Measurements from ENCODE around the gene C12orf43. TPM values are rescaled to one million over a fixed set of nuclear protein-coding genes. Genes with fewer than 3 reads are reported as not detected.
A peak's percentile ranks its signal among the peaks of the same experiment; 100 is the strongest.

The C12orf43 gene
- total RNA-seq, 1 experiment from 2014 or later = 20.7 TPM

DNA sequence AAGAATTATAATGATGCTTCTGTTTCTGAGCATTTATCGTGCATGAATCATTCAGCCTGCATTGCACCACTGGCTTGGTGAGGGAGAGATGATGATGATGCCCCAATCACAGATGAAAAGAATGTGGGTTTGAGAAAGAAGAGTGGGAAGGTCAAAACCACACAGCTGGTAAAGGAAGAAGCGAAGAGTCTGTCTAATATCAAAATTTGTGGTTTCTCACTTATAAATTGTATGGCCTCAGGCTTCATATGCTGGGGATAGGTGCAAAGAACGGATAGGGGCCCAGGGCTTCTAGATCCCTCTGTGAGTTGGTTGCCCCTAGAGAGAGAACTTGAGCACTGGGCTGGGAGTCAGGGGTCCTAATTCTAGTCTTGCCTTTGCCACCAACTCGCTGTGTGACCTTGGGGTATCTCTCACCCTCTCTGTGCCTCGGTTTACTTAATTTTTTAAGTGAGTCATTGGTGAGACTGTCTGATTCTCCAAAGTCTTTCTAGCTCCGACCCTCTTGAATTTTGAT, 20.6 kb upstream of the C12orf43 start:
- Histone ChIP-seq H3K4me3 (no peak overlapping the region), H3K9me3 (no peaks in the 10 kb centered on the region), H3K36me3 (no peaks in the 10 kb centered on the region), H3K27me3 (no peaks in the 10 kb centered on the region)
- peak; percentile 50 for DNase-seq

DNA sequence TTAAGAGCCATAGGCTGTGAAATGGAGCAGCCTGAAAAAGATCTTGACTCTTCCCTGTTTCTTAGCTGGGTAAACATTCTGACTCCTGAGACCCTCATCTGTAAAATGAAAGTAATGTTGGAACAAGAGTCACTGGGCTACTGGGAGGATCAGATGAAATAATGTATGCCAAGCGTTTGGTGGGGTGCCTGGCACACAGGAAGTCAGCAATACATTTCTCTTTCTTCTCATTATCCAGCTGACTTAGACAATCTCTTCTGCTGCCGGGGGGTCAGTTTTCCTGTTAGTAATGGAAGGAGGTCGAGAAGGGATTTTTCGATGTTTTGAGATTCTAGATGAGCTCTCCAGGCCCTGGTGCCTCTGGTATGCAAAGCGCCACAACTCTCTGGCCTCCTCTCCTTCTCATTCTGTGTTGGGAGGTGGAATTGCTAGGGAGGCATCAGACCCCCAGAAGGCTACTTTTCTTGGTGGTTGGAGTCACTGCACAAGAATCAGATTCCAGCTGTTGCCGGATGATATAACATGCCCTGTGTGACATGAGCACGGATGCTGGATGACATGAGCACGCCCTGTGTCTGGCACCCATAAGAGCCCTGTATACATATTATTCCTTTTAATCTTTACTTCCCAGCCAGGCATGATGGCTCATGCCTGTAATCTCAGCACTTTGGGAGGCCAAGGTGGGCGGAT, 18.5 kb upstream of the C12orf43 start:
- Histone ChIP-seq H3K27me3 (no peaks in the 10 kb centered on the region), H3K9me3 (no peaks in the 10 kb centered on the region), H3K36me3 (no peaks in the 10 kb centered on the region), H3K4me3 (no peak overlapping the region)
- DNase-seq = peak; percentile 30

DNA sequence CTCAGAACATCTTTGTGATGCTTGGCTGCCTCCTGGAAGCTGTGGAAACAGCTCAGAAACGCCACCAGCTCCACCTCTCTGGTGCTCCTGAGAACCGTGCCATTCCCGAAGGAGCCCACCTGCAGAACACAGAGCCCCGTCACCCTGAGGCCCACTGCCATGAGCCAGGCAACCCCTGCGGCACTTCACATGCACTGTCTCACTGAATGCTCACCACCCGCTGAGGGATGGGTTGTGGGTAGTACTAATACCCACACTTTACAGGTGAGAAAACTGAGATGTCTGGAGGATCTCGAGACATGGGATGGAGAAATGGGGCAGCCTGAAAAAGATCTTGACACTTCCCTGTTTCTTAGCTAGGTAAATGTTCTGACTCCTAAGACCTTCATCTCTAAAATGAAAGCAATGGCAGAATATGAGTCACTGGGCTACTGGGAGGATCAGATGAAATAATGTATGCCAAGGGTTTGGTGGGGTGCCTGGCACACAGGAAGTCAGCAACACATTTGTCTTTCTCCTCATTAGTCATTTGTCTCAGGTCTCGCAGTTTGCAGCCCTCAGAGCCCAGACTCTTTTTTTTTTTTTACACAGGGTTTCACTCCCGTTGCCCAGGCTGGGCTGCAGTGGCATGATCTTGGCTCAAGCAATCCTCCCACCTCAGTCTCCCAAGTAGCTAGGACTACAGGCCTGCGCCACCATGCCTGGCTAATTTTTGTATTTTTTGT, 17.5 kb upstream of the C12orf43 start:
- Histone ChIP-seq H3K9me3 (no peaks in the 10 kb centered on the region), H3K27me3 (no peaks in the 10 kb centered on the region), H3K36me3 (no peaks in the 10 kb centered on the region), H3K4me3 (no peak overlapping the region)
- DNase-seq = peak; percentile 88

DNA sequence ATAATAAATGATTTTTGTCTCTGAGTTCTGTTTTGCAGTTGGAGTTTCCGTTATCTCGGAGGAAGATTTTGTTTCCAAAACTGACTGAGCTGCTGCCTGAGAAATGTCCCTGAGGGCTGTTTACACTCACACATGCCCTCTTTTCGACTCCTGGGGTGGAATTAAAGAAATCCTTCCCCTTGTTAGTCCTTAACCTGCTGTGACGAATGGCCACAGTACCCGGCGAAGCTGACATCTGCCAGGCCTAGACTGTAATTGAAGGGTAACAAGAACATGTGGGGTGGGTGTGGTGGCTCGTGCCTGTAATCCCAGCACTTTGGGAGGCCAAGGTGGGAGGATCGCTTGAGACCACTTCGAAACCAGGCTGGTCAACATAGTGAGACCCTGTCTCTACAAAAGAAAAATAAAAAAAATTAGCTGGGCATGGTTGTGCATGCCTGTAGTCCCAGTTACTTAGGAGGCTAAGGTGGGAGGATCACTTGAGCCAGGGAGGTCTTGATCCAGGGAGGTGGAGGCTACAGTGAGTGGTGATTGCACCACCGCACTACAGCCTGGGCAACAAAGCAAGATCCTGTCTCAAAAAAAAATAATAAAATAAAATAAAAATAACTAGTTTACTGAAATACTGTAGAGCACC, 14.4 kb upstream of the C12orf43 start:
- Histone ChIP-seq H3K36me3 (no peaks in the 10 kb centered on the region), H3K9me3 (no peaks in the 10 kb centered on the region), H3K27me3 (no peaks in the 10 kb centered on the region), H3K4me3 (no peak overlapping the region)
- no peak for DNase-seq

DNA sequence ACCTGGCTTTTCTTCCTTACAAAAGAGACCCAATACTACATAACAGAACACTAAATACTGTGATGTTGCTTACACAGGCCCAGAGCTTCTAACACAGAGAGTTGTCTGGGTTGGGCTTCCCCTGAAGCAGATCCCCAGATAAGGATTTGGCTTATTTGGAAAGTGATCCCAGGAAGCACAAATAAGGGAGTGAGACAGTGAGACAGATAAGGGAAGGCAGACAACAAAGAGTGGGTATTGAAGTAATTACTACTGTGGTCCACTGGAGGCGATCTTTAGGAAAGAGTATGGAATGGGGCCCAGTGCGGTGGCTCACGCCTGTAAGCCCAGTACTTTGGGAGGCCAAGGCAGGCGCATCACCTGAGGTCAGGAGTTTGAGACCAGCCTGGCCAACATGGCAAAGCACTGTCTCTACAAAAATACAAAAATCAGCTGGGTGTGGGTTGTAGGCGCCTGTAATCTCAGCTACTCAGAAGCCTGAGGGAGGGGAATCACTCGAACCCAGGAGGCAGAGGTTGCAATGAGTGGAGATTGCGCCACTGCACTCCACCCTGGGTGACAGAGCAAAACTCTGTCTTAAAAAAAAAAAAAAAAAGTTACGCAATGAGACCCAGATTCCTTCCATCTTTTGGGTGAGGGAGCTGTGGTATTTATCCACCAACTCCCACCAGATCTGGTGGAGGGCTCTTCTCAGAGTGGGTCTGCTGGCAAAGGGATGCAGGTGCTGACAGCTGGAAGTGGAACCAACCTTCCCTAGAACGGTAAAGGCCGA, 10.2 kb upstream of the C12orf43 start:
- Histone ChIP-seq H3K4me3 (no peak overlapping the region), H3K27me3 (no peaks in the 10 kb centered on the region), H3K9me3 (no peaks in the 10 kb centered on the region), H3K36me3 (no peaks in the 10 kb centered on the region)
- DNase-seq = no peak

DNA sequence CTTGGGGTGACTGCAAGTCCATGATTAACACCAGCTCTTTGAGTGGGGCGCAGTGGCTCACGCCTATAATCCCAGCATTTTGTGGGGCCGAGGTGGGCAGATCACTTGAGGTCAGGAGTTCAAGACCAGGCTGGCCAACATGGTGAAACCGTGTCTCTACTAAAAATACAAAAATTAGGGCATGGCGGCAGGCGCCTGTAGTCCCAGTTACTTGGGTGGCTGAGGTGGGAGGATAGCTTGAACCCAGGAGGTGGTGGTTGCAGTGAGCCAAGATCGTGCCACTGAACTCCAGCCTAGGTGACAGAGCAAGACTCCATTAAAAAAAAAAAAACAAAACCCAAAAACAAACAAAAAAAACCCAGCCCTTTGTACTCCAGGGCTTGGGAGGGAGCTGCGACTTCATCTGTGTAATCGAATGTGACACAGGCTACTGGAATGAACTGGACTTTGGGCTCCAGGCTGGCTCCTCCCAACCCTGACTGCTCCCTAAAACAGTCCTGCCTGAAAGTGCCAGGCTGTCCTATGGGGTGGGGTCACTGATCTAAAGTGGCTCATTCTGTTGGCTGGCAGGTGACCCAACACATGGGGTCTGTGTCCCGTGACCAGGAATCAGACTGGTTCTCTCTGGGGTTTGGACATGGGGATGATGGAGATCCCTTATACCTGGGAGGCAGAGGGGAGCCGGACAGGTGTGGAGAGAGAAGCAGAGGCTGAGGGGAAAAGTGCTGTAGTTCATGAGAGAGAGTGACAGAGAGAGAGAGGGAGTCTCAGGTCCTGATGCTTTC, 9.3 kb upstream of the C12orf43 start:
- Histone ChIP-seq H3K9me3 (no peaks in the 10 kb centered on the region), H3K36me3 (no peaks in the 10 kb centered on the region), H3K4me3 (no peak overlapping the region), H3K27me3 (no peaks in the 10 kb centered on the region)
- DNase-seq = no peak

DNA sequence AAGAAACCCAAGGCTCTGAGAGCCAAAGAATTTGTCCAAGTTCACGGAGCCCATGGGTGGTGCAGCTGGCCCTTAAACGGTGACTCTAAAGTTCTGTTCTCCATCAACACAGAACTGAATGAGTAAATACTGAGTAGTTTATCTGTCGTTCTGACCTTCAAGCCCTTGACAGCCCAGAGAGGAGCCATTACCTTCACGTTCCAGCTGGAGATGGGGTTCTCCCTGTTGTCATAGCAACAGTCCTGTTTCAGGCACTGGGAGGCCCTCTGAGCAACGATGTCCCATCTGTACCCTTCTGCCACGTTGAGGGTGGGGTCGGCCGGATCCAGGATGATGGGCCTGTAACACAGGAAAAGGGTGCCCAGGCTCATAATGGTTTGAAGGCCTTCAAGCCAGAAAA, 7.5 kb upstream of the C12orf43 start:
- Histone ChIP-seq H3K4me3 (no peak overlapping the region), H3K36me3 (no peaks in the 10 kb centered on the region), H3K9me3 (no peaks in the 10 kb centered on the region), H3K27me3 (no peaks in the 10 kb centered on the region)
- no peak for DNase-seq

DNA sequence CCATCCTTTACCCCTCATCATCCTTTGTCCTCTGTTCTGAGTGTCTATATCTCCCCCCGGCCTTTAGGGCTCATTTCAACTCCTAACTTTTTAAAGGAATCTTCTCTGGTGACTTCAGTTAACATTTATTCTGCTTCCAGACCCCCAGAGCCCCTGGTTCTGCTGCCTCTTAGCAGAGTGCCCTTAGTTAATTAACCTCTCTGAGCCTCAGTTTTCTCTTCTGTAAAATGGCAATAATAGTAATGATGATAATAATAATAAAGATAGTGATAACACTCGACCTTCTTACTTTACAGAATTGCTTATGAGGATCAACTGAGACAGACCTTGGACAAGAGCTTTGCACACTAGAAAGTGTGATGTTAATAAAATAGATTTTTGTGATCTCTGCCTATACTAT, 6.4 kb upstream of the C12orf43 start:
- H3K27me3 ChIP-seq = no peaks in the 10 kb centered on the region
- H3K4me3 ChIP-seq = no peak overlapping the region
- DNase-seq = no peak
- H3K9me3 ChIP-seq = no peaks in the 10 kb centered on the region
- no peaks in the 10 kb centered on the region for H3K36me3 ChIP-seq

DNA sequence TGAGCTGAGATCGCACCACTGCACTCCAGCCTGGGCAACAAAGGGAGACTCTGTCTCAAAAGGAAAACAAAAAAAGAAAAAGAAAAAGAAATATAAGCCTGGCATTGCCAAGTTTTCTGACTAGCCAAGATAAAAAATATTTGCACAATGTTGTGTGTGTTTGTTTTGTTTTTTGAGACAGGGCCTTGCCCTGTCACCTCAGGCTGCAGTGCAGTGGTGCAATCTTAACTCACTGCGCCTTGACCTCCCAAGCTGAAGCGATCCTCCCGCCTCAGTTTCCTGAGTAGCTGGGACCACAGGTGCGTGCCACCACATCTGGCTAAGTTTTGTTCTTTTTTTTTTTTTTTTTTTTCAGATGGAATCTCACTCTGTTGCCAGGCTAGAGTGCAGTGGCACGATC, 5.5 kb upstream of the C12orf43 start:
- DNase-seq = no peak
- Histone ChIP-seq H3K36me3 (no peaks in the 10 kb centered on the region), H3K4me3 (no peak overlapping the region), H3K27me3 (no peaks in the 10 kb centered on the region), H3K9me3 (no peaks in the 10 kb centered on the region)

DNA sequence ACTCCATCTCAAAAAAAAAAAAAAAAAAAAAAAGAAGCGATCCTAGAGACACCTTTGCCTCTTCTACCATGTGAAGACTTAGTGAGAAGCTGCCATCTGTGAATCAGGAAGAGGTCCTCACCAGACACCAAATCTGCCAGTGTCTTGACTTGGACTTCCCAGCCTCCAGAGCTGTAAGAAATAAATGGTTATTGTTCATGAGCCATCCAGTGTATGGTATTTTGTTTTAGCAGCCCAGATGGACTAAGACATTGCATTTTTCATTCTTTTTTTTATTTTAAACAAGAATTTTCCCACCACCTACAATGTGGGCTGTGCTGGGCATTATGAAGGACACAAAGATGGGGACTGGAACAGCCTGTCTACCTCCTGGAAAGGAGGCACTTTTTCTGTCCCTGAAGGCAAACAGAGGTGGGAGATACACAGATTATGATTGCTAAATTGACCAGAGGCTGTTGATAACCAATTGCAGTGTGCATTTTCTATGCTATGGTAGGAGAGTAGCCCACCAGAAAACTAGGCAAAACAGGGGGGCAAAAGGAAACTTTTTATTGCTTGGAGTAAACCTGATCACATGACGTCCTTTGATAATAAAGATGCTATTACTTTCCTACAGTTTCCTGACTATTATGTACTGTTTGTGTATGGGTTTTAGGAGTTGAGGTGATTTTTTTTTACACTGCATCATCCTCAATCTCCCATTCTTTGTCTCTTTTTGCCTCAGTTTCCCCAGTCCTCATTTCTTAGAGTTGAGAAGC, 2.8 kb upstream of the C12orf43 start:
- Histone ChIP-seq H3K27me3 (no peaks in the 10 kb centered on the region), H3K4me3 (no peak overlapping the region), H3K36me3 (no peaks in the 10 kb centered on the region), H3K9me3 (no peaks in the 10 kb centered on the region)
- no peak for DNase-seq

DNA sequence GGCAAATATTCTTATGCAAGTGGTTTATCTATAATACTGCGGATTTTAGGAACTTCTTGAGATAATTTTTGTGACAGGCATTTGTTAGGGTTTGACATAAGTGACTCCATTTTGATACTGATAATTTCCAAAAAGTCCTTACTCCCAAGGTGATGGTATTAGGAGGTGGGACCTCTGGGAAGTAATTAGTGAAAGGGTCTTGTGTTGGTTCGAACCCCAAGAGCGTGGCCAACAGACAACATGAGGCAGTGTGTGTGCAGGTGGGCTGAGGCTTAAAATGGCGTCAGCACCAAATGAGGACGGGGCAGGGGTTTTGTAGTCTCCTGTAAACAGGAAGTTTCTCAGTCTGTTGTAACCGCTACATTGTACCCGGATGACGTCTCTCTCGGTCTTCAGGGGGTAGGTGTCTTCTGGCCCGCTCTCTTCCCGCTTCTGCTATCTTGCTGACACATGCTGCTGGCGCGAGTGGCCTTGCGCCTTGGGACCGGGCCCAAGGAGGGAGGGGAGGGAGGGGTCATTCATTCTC, 1.7 kb upstream of the C12orf43 start:
- DNase-seq = no peak
- no peak overlapping the region for H3K4me3 ChIP-seq
- no peaks in the 10 kb centered on the region for H3K9me3 ChIP-seq
- no peaks in the 10 kb centered on the region for H3K36me3 ChIP-seq
- H3K27me3 ChIP-seq = no peaks in the 10 kb centered on the region

DNA sequence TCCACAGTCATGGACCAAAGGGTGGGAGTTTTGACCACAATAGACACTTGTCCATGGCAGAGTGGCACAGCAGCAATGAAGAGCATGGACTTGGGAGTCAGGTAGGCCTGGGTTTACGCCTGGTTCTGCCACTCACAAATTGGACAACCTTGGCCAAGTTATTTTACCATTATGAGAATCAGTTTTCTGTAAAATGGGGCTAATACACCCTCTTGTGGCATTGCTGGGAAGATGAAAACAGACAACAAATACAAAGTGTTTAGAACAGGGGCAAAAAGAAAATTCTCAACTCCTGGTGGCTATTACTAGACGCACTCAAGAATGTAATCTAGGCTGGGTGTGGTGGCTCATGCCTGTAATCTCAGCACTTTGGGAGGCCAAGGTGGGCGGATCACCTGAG, 2.6 kb downstream of the C12orf43 start:
- H3K27me3 ChIP-seq = no peaks in the 10 kb centered on the region
- no peak overlapping the region for H3K4me3 ChIP-seq
- peaks cover 19% of the 10 kb centered on the region for H3K36me3 ChIP-seq
- H3K9me3 ChIP-seq = no peaks in the 10 kb centered on the region
- no peak for DNase-seq

DNA sequence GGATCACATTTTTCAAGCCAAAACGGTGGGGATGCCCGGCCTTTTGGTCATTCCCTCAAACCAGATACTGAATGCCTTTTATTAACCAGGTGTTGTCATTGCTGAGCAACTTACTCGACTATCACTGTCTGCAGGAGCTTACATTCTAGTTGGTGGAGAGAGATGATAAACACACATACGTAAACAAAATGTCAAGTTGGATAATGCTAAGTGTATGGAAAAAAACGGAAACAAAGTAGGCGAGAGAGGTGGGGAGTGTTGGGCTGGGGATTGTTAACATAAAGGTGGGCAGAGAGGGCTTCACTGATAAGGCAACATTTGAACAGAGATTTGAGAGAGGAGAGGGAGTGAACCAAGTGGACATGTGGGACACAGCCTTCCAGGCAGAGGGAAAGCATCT, 4.5 kb downstream of the C12orf43 start:
- Histone ChIP-seq H3K27me3 (no peaks in the 10 kb centered on the region), H3K9me3 (no peaks in the 10 kb centered on the region), H3K4me3 (no peak overlapping the region), H3K36me3 (peaks cover 22% of the 10 kb centered on the region)
- DNase-seq = no peak

DNA sequence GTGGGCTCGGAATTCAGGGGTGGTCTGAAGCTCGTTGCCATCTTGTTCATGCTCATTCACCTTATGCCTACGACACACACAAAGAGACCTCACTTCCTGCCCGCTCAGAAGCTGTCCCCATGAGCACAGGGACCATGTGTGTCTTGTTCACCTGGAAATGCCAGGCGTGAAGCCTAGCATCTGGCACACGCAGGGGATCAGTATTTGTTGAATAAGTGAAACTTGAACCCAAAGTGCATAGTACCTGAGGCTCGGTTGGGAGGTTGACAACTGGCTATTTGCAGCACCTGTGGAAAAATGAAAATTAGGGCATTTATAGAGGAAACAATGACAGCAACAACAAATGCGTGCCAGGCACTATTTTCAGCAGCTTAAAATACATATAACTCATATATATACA, 5.4 kb downstream of the C12orf43 start:
- no peaks in the 10 kb centered on the region for H3K27me3 ChIP-seq
- no peak overlapping the region for H3K4me3 ChIP-seq
- H3K9me3 ChIP-seq = no peaks in the 10 kb centered on the region
- H3K36me3 ChIP-seq = peaks cover 22% of the 10 kb centered on the region
- no peak for DNase-seq

DNA sequence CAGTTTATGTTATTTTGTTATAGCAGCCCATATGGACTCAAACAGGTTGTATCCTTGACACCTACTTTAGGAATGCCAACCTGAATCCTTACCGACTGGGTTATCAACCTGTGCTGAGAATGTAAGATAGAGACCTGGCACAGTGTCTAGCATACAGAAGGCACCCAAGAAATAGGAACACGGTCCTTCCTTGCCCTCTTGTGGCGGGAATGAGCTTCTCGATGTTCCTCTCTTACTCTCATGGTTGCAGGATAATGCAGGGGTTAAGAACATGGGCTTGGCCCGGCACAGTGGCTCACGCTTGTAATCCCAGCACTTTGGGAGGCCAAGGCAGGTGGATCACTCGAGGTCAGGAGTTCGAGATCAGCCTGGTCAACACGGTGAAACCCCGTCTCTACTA, 6.5 kb downstream of the C12orf43 start:
- Histone ChIP-seq H3K27me3 (no peaks in the 10 kb centered on the region), H3K9me3 (no peaks in the 10 kb centered on the region), H3K36me3 (peaks cover 28% of the 10 kb centered on the region), H3K4me3 (no peak overlapping the region)
- peak; percentile 31 for DNase-seq
